GM12891 (cell line): ENCODE results near the gene KCNJ8.

Source experiments
- PAX5 ChIP-seq: IDR thresholded peaks from 2 replicates; pipeline ENCODE4 v1.6.1; 2011; ENCODE audit warnings: low read length, moderate library complexity, mild to moderate bottlenecking; ENCODE audit not compliant: insufficient read depth, severe bottlenecking
- POLR2A ChIP-seq: IDR thresholded peaks from 2 replicates; pipeline ENCODE4 v1.6.1; 2011; ENCODE audit warnings: low read depth, low read length, control low read depth
- POLR2AphosphoS5 ChIP-seq: IDR thresholded peaks from 2 replicates; pipeline ENCODE4 v1.6.1; 2011; ENCODE audit warnings: low read depth, low read length, control low read depth
- POU2F2 ChIP-seq: IDR thresholded peaks from 2 replicates; pipeline ENCODE4 v1.6.1; 2011; ENCODE audit warnings: low read depth, mild to moderate bottlenecking, control low read depth, low read length, moderate library complexity
- SPI1 ChIP-seq: IDR thresholded peaks from 2 replicates; pipeline ENCODE4 v1.6.1; 2011; ENCODE audit warnings: low read depth, low read length, control low read depth
- TAF1 ChIP-seq: IDR thresholded peaks from 2 replicates; pipeline ENCODE4 v1.6.1; 2011; ENCODE audit warnings: low read depth, low read length, control low read depth

DNA sequence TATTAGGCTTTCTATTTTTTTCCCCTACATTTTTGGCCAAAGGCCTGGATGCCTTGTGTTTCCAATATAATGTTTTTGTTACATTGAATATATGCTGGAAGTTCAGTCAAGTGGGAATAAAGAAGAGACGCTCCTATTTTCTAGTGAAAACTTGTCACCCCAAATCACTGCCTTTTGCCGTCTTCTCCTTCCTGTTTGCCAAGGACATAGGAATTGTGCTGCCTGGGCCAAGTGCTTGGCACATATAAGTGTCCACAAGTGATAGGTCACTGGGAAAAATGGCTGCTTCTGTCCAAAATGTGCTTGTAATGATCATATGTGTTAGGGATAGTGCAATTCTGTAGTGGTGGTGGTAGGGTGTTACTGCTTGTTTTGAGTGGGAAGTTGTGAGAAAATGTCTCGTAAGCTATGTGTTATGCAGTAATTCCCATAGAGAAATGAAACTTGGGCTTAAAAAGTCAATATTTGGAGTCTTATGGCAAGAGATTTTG lies 11.6 kb upstream of the KCNJ8 start:
- no peak for TF ChIP-seq POLR2A
- no peak for TF ChIP-seq POLR2AphosphoS5
- no peak for TF ChIP-seq TAF1
- TF ChIP-seq SPI1 = no peak
- TF ChIP-seq POU2F2 = no peak
- no peak for TF ChIP-seq PAX5
